Prostate gland (tissue), 2 donors: ENCODE measurements around the gene MUL1.

Experiments used
- POLR2AphosphoS5 ChIP-seq: sonication (generic); formaldehyde crosslinking; IDR thresholded peaks from one replicate; pipeline ENCODE4 v1.6.1; 2017; ENCODE audit warnings: antibody characterized with exemption
- TF ChIP-seq, protein P1 (sequence below), 4 experiments: fragments of 200-600 bp in 2 of 4; fragments of 450-650 bp in 2 of 4; sonication (generic) in 2 of 4; IDR thresholded peaks; 1 replicate in 3 of 4; 2 replicates in 1 of 4; pipeline ENCODE4 v1.5.1; 2016 to 2019; ENCODE audit warnings: antibody characterized with exemption in 4 of 4, mild to moderate bottlenecking in 2 of 4, moderate library complexity in 2 of 4

DNA sequence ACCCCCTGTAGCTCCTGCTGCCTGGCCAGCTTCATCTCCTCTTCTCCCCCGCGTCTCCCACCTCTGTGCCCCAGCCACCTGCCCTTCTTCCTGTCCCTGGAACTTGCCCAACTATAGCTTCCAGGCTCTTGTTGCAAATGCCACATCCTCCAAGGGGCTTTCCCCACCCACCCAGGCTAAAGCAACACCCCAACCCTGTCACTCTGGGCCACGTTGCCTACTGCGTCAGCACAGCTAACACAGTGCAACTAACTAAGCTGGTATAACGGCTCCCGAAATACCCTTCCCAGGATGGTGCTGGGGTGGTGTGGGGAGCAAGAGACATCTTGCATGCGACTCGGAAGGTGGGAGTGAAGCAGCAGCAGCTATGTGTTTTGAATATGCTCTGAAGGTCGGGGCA lies 41.7 kb downstream of the MUL1 start:
- TF ChIP-seq, protein P1, sequence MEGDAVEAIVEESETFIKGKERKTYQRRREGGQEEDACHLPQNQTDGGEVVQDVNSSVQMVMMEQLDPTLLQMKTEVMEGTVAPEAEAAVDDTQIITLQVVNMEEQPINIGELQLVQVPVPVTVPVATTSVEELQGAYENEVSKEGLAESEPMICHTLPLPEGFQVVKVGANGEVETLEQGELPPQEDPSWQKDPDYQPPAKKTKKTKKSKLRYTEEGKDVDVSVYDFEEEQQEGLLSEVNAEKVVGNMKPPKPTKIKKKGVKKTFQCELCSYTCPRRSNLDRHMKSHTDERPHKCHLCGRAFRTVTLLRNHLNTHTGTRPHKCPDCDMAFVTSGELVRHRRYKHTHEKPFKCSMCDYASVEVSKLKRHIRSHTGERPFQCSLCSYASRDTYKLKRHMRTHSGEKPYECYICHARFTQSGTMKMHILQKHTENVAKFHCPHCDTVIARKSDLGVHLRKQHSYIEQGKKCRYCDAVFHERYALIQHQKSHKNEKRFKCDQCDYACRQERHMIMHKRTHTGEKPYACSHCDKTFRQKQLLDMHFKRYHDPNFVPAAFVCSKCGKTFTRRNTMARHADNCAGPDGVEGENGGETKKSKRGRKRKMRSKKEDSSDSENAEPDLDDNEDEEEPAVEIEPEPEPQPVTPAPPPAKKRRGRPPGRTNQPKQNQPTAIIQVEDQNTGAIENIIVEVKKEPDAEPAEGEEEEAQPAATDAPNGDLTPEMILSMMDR (IDR thresholded peaks at IDR 0.05), result no peak
- TF ChIP-seq POLR2AphosphoS5, result no peak
